ENCODE results near the gene SLC47A2. TPM values are rescaled to one million over a fixed set of nuclear protein-coding genes. Genes with fewer than 3 reads are reported as not detected.

The SLC47A2 gene
- total RNA-seq, 1 experiment from 2014 or later, result 38.9 TPM

- ChIA-PET CTCF (interaction anchor here (0.5 to 2.5 kb wide), 7 partner anchors 9 to 191 kb away, joined by 3 to 16 read pairs (median 4); no protein-coding TSS in a partner anchor), POLR2A (ENCODE audit: unreplicated experiment) (interaction anchor here (0.5 to 2.9 kb wide), 8 partner anchors 9 to 241 kb away, joined by 4 to 22 read pairs (median 9); partner anchors contain the start of genes ALDH3A2 and SLC47A1)
- Histone ChIP-seq H3K9me2 (ENCODE audit: insufficient read depth) (no peaks in the 10 kb centered on the region), H3K4me3 (peak overlapping the region; percentile 52; the same call in 1 of the 2 replicates), H3K36me3 (ENCODE audit: low read depth) (no peaks in the 10 kb centered on the region), H3K4me1 (replicated peaks; ENCODE audit: insufficient read depth) (peaks cover 64% of the 10 kb centered on the region), H3K27ac (peak overlapping the region; percentile 100), H3F3A (ENCODE audit: insufficient read depth, low read depth) (peaks cover 54% of the 10 kb centered on the region), H3K79me2 (ENCODE audit: low read depth) (no peaks in the 10 kb centered on the region; the same call in 1 of the 2 replicates), H2AFZ (no peak overlapping the region), H3K4me2 (peak overlapping the region; percentile 90), H4K20me1 (ENCODE audit: insufficient read depth) (no peaks in the 10 kb centered on the region), H3K9me3 (ENCODE audit: insufficient read depth, low read depth) (no peaks in the 10 kb centered on the region), H3K27me3 (ENCODE audit: insufficient read depth, low read depth) (no peaks in the 10 kb centered on the region)
- intact Hi-C loops (cut with micrococcal nuclease; ENCODE audit: unreplicated experiment), result loop anchor here (1.0 to 5.0 kb wide), 8 partner anchors 25 to 391 kb away; partner anchors contain the start of genes ALDH3A2, B9D1 and SLC47A2
- peak; percentile 97 to 98 for DNase-seq
- no TSS peak for BruUV-seq (replicated peaks)
- TF ChIP-seq CTCF (conservative IDR thresholded peaks at IDR 0.05), result no peak
- TF ChIP-seq EZH2 (IDR thresholded peaks at IDR 0.05; ENCODE audit: low read depth), result no peak
Measured at GRCh38 chr17:19753051-19753509, 36.7 kb upstream of the SLC47A2 start.

GRCh38 chr17:19752216-19753050, 36.0 kb upstream of the SLC47A2 start:
- ChIA-PET CTCF (interaction anchor here (0.5 to 2.5 kb wide), 9 partner anchors 10 to 278 kb away, joined by 3 to 16 read pairs (median 5); partner anchors contain the start of gene ALDH3A2), POLR2A (ENCODE audit: unreplicated experiment) (interaction anchor here (0.5 to 2.9 kb wide), 17 partner anchors 9 to 1533 kb away, joined by 3 to 22 read pairs (median 8); partner anchors contain the start of genes ALDH3A2 and SLC47A1)
- no peaks in the 10 kb centered on the region for H4K20me1 ChIP-seq (ENCODE audit: insufficient read depth)
- H3K4me2 ChIP-seq, result peak overlapping the region; percentile 90
- peak overlapping the region; percentile 8; the same call in 1 of the 2 replicates for H2AFZ ChIP-seq
- peaks cover 61% of the 10 kb centered on the region for H3F3A ChIP-seq (ENCODE audit: insufficient read depth, low read depth)
- peaks cover 6% of the 10 kb centered on the region for H3K79me2 ChIP-seq (ENCODE audit: low read depth)
- TF ChIP-seq CTCF (conservative IDR thresholded peaks at IDR 0.05) (0 out of 2 replicates have a peak, but pooled peaks have one; percentile 15), EZH2 (IDR thresholded peaks at IDR 0.05; ENCODE audit: low read depth) (no peak)
- peak; percentile 81 to 85 for DNase-seq
- H3K27ac ChIP-seq, result peak overlapping the region; percentile 100
- no peaks in the 10 kb centered on the region for H3K36me3 ChIP-seq (ENCODE audit: low read depth)
- peak overlapping the region; percentile 51 for H3K4me3 ChIP-seq
- H3K9me3 ChIP-seq (ENCODE audit: insufficient read depth, low read depth), result no peaks in the 10 kb centered on the region
- BruUV-seq (replicated peaks), result TSS peak; percentile 75
- H3K4me1 ChIP-seq (replicated peaks; ENCODE audit: insufficient read depth), result peaks cover 70% of the 10 kb centered on the region
- H3K9me2 ChIP-seq (ENCODE audit: insufficient read depth), result no peaks in the 10 kb centered on the region
- H3K27me3 ChIP-seq (ENCODE audit: insufficient read depth, low read depth), result no peaks in the 10 kb centered on the region
- intact Hi-C loops (cut with micrococcal nuclease; ENCODE audit: unreplicated experiment), result loop anchor here (1.0 to 5.0 kb wide), 8 partner anchors 24 to 390 kb away; partner anchors contain the start of genes ALDH3A2, B9D1 and SLC47A2

GRCh38 chr17:19750835-19751234, 34.5 kb upstream of the SLC47A2 start:
- POLR2A ChIA-PET (ENCODE audit: unreplicated experiment), result no interaction called here
- no peak for TF ChIP-seq CTCF (conservative IDR thresholded peaks at IDR 0.05)
- TF ChIP-seq EZH2 (IDR thresholded peaks at IDR 0.05; ENCODE audit: low read depth), result no peak

More at GRCh38 chr17:19750835-19751234, 34.5 kb upstream of the SLC47A2 start:
- BruUV-seq (replicated peaks), result no TSS peak
- Histone ChIP-seq H3K9me3 (ENCODE audit: insufficient read depth, low read depth) (no peaks in the 10 kb centered on the region), H3F3A (ENCODE audit: insufficient read depth, low read depth) (peaks cover 72% of the 10 kb centered on the region), H3K36me3 (ENCODE audit: low read depth) (no peaks in the 10 kb centered on the region; the same call in 1 of the 2 replicates), H3K4me2 (peak overlapping the region; percentile 90), H2AFZ (no peak overlapping the region), H3K9me2 (ENCODE audit: insufficient read depth) (no peaks in the 10 kb centered on the region), H3K4me1 (replicated peaks; ENCODE audit: insufficient read depth) (peaks cover 86% of the 10 kb centered on the region), H4K20me1 (ENCODE audit: insufficient read depth) (no peaks in the 10 kb centered on the region), H3K79me2 (ENCODE audit: low read depth) (peaks cover 20% of the 10 kb centered on the region), H3K27me3 (ENCODE audit: insufficient read depth, low read depth) (no peaks in the 10 kb centered on the region), H3K27ac (peak overlapping the region; percentile 100), H3K4me3 (no peak overlapping the region)
- peak; percentile 48 to 58 for DNase-seq
- CTCF ChIA-PET, result no interaction called here
- intact Hi-C loops (cut with micrococcal nuclease; ENCODE audit: unreplicated experiment), result loop anchor here (5.0 kb wide), 1 partner anchor 389 kb away; the partner anchor contains the start of gene B9D1
